GM19397 (cell line): ENCODE results near the gene MACROD2.

Source experiments
- ATAC-seq: cut with Tn5 transposase; IDR thresholded peaks from one replicate; pipeline ENCODE4 v1.9.1; 2021; ENCODE audit warnings: mild to moderate bottlenecking, moderate library complexity; ENCODE audit not compliant: unreplicated experiment

Gene MACROD2

GRCh38 chr20:14568701-14569100 lies 573.4 kb downstream of the MACROD2 start:
- no peak for ATAC-seq

GRCh38 chr20:14569641-14570040 lies 574.3 kb downstream of the MACROD2 start:
- ATAC-seq = no peak

- ATAC-seq = no peak
These were observed 575.5 kb downstream of the MACROD2 start for GRCh38 chr20:14570811-14571210.

GRCh38 chr20:14573676-14574075 lies 578.4 kb downstream of the MACROD2 start:
- ATAC-seq = no peak

- ATAC-seq = no peak
These were observed 581.0 kb downstream of the MACROD2 start for GRCh38 chr20:14576196-14576877.

- ATAC-seq = no peak
These were observed 585.2 kb downstream of the MACROD2 start for GRCh38 chr20:14580418-14581074.

GRCh38 chr20:14581731-14582130 lies 586.4 kb downstream of the MACROD2 start:
- no peak for ATAC-seq

GRCh38 chr20:14582855-14583254 lies 587.5 kb downstream of the MACROD2 start:
- ATAC-seq = no peak

GRCh38 chr20:14583413-14583812 lies 588.1 kb downstream of the MACROD2 start:
- ATAC-seq = no peak

- ATAC-seq = no peak
These were observed 594.1 kb downstream of the MACROD2 start for GRCh38 chr20:14589383-14589782.

- no peak for ATAC-seq
These were observed 599.7 kb downstream of the MACROD2 start for GRCh38 chr20:14595051-14595450.

GRCh38 chr20:14597206-14597715 lies 601.9 kb downstream of the MACROD2 start:
- no peak for ATAC-seq

- ATAC-seq = no peak
These were observed 604.3 kb downstream of the MACROD2 start for GRCh38 chr20:14599613-14600012.

- no peak for ATAC-seq
These were observed 605.2 kb downstream of the MACROD2 start for GRCh38 chr20:14600527-14600926.

- ATAC-seq = no peak
These were observed 608.8 kb downstream of the MACROD2 start for GRCh38 chr20:14604143-14604542.

GRCh38 chr20:14609328-14610221 lies 614.3 kb downstream of the MACROD2 start:
- ATAC-seq = no peak

GRCh38 chr20:14611479-14611878 lies 616.2 kb downstream of the MACROD2 start:
- no peak for ATAC-seq

GRCh38 chr20:14612391-14612790 lies 617.1 kb downstream of the MACROD2 start:
- no peak for ATAC-seq

GRCh38 chr20:14616003-14616402 lies 620.7 kb downstream of the MACROD2 start:
- no peak for ATAC-seq

GRCh38 chr20:14617123-14617522 lies 621.8 kb downstream of the MACROD2 start:
- ATAC-seq = no peak

- ATAC-seq = no peak
These were observed 624.1 kb downstream of the MACROD2 start for GRCh38 chr20:14619411-14619810.
